GM12801 (cell line): ENCODE results near the gene SORBS2.

Experiments used
- TF ChIP-seq, protein P1 (sequence below): IDR thresholded peaks from one replicate; pipeline ENCODE4 v1.5.1; 2011; ENCODE audit warnings: control low read depth; ENCODE audit not compliant: insufficient read length; ENCODE audit errors: extremely low read depth

SORBS2 gene

DNA sequence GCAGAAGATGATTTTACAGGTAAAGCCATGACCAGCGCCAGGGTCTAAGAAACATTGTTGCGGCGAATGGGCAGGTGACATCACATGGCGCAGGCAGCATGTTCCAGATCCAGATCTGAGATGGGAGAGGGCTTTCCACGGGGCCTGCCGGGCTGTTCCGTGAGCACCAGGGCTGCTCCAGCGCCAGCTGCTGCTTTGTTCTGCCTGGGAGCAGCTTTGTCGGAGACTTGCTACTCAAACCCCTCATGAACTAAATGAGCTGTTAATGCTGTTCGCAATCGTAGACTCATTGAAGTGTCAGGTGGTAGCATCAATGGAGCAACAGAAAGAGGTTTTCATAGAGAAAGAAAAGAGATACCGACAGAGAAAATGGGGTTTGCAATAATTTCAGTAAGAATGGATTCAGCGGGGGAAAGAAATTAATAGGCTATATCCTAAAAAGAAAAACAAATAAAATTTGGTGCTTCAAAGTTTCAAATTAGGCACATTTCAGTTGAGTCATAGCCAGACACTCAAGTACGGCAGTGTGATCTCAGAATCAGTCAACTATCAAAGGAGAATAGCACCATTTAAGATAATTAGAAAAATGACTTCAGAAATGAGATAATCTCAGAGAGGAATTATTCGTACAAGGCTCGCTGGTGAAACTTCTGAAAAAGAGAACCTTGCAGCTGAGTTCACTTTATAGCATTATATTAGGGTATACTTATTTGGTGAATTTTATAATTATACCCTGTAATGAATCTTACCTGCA lies 23.9 kb downstream of the SORBS2 start:
- TF ChIP-seq, protein P1, sequence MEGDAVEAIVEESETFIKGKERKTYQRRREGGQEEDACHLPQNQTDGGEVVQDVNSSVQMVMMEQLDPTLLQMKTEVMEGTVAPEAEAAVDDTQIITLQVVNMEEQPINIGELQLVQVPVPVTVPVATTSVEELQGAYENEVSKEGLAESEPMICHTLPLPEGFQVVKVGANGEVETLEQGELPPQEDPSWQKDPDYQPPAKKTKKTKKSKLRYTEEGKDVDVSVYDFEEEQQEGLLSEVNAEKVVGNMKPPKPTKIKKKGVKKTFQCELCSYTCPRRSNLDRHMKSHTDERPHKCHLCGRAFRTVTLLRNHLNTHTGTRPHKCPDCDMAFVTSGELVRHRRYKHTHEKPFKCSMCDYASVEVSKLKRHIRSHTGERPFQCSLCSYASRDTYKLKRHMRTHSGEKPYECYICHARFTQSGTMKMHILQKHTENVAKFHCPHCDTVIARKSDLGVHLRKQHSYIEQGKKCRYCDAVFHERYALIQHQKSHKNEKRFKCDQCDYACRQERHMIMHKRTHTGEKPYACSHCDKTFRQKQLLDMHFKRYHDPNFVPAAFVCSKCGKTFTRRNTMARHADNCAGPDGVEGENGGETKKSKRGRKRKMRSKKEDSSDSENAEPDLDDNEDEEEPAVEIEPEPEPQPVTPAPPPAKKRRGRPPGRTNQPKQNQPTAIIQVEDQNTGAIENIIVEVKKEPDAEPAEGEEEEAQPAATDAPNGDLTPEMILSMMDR = no peak

- TF ChIP-seq, protein P1 = no peak
These were observed 25.6 kb downstream of the SORBS2 start for GRCh38 chr4:185786422-185786821.

GRCh38 chr4:185783574-185783973 lies 28.4 kb downstream of the SORBS2 start:
- TF ChIP-seq, protein P1 = no peak

- TF ChIP-seq, protein P1 = no peak
These were observed 29.5 kb downstream of the SORBS2 start for GRCh38 chr4:185782523-185782922.

GRCh38 chr4:185781555-185782215 lies 30.3 kb downstream of the SORBS2 start:
- TF ChIP-seq, protein P1 = no peak

- TF ChIP-seq, protein P1 = no peak
These were observed 31.5 kb downstream of the SORBS2 start for GRCh38 chr4:185780472-185780871.

- TF ChIP-seq, protein P1 = no peak
These were observed 32.5 kb downstream of the SORBS2 start for GRCh38 chr4:185779517-185779916.
